Left ventricle myocardium inferior (tissue), 1 donor: ENCODE results near the gene CPD. TPM values are rescaled to one million over a fixed set of nuclear protein-coding genes. Genes with fewer than 3 reads are reported as not detected.

ENCODE experiments used
- DNase-seq: peaks from one replicate; pipeline ENCODE4 v3.0.0-alpha.2; 2020
- H3K27ac ChIP-seq: fragments of 200-600 bp; replicated peaks from 2 replicates; pipeline ENCODE4 v1.8.0; 2021
- H3K27me3 ChIP-seq: fragments of 200-600 bp; 2 replicates; pipeline ENCODE4 v1.8.0; 2021; ENCODE audit warnings: low read depth
- H3K36me3 ChIP-seq: fragments of 200-600 bp; 2 replicates; pipeline ENCODE4 v1.8.0; 2021
- H3K4me1 ChIP-seq: fragments of 200-600 bp; 2 replicates; pipeline ENCODE4 v1.8.0; 2021
- H3K4me3 ChIP-seq: fragments of 200-600 bp; 2 replicates; pipeline ENCODE4 v1.8.0; 2021; ENCODE audit warnings: mild to moderate bottlenecking, moderate library complexity
- H3K9me3 ChIP-seq: fragments of 200-600 bp; replicated peaks from 2 replicates; pipeline ENCODE4 v1.8.0; 2021
- intact Hi-C: fragments of 100-400 bp; cut with micrococcal nuclease; formaldehyde crosslinking; loops from one replicate; pipeline ENCODE4 v1.11.0; 2022
- total RNA-seq: library from RNA; stranded (reverse); fragmentation: NEBNext Ultra II Directional; extraction: Animal tissue kit (Norgen Biotek cat#: 25700); gene quantifications from one replicate; pipeline ENCODE4 v1.2.1, GENCODE V29; 2021
- TF ChIP-seq, protein P1 (sequence below): fragments of 200-600 bp; IDR thresholded peaks from 2 replicates; pipeline ENCODE4 v1.8.0; 2021; ENCODE audit warnings: antibody characterized with exemption, mild to moderate bottlenecking, borderline replicate concordance
- donor health status: DM: no; HTN: yes; CAD: no; lungs with severe emphysema.

Gene CPD
- total RNA-seq, 1 donor from 2014 or later, result 19.3 TPM

DNA sequence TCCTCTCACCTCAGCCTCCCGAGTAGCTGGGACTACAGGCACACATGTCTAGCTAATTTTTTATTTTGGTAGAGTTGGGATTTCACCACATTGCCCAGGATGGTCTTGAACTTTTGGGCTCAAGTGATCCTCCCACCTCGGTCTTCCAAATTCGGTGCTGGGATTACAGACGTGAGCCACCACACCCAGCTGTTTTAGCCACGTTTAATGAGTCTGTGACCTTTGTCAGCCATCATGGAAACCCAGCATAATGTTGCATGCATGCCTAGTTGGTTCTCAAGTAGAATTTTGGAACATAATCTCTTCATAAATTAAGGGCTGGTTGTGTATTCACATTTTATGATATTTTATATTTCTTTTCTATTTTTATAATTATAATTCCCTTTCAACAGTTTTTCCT, 140.4 kb downstream of the CPD start:
- peak overlapping the region; percentile 38 for H3K27ac ChIP-seq
- no peaks in the 10 kb centered on the region for H3K9me3 ChIP-seq
- H3K27me3 ChIP-seq, result no peaks in the 10 kb centered on the region
- intact Hi-C loops, result no loop called here
- H3K4me1 ChIP-seq, result peaks cover 37% of the 10 kb centered on the region
- TF ChIP-seq, protein P1, sequence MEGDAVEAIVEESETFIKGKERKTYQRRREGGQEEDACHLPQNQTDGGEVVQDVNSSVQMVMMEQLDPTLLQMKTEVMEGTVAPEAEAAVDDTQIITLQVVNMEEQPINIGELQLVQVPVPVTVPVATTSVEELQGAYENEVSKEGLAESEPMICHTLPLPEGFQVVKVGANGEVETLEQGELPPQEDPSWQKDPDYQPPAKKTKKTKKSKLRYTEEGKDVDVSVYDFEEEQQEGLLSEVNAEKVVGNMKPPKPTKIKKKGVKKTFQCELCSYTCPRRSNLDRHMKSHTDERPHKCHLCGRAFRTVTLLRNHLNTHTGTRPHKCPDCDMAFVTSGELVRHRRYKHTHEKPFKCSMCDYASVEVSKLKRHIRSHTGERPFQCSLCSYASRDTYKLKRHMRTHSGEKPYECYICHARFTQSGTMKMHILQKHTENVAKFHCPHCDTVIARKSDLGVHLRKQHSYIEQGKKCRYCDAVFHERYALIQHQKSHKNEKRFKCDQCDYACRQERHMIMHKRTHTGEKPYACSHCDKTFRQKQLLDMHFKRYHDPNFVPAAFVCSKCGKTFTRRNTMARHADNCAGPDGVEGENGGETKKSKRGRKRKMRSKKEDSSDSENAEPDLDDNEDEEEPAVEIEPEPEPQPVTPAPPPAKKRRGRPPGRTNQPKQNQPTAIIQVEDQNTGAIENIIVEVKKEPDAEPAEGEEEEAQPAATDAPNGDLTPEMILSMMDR, result no peak
- H3K36me3 ChIP-seq, result peaks cover 61% of the 10 kb centered on the region
- H3K4me3 ChIP-seq, result no peak overlapping the region
- DNase-seq, result no peak

Other genes with a start within 250 kb of the CPD start
- 0.33 TPM for gene SLC6A4, start 143.2 kb upstream of the CPD start, total RNA-seq
- gene BLMH, start 87.0 kb upstream of the CPD start, total RNA-seq, result 14.9 TPM
- gene TMIGD1, start 44.9 kb upstream of the CPD start, total RNA-seq, result not detected
- gene GOSR1, start 98.5 kb downstream of the CPD start, total RNA-seq, result 28.2 TPM